Measurements from ENCODE around the gene WDR20. TPM values are rescaled to one million over a fixed set of nuclear protein-coding genes. Genes with fewer than 3 reads are reported as not detected.
A peak's percentile ranks its signal among the peaks of the same experiment; 100 is the strongest.

Gene WDR20
- total RNA-seq, 3 donors from 2014 or later: 19.5 to 42.0 (median 24.6) TPM

DNA sequence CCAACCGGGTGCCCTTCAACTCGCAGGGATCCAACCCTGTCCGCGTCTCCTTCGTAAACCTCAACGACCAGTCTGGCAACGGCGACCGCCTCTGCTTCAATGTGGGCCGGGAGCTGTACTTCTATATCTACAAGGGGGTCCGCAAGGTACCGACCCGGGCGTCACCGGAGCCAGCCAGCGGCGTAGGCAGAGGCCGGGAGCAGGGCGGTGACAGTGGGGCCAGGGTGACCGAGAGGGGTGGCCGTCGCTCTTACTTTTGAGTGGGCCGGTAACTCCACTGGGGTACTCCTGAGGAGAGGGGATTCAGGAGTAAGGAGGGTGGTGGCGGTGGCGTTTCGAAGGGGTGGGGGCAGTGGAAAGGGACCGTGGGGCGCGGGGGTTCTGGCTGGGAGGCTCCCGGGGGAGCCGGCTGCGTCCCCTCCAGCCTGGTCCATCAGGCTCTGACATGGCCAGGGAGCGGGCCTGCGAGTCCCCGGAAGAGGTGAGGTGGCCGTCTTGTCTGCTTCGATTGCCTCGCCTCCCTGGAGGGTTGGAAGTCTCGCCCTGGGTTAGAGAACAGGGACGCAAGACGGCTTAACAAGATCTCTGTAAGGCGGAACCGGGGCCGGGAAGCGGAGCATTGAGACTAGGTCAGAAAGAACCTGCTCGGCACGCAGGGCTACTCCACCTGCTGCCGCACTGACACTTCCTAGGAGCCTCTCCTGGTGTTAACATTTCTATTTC is 491 bp downstream of the WDR20 start:
- H3K27me3 ChIP-seq: no peaks in the 10 kb centered on the region
- intact Hi-C loops (cut with DNase I; ENCODE audit: low total_unique reads): loop anchor here (10.0 kb wide), 1 partner anchor 1175 kb away; no protein-coding TSS in a partner anchor
- peaks cover 2 to 5% of the 10 kb centered on the region in 2 donors for H3K4me1 ChIP-seq
- peak in 1 of 2 donors; percentile 24 for DNase-seq (ENCODE audit: low spot score in 2 of 2)
- H3K27ac ChIP-seq: peak overlapping the region; percentile 90
- peak overlapping the region; percentile 88 to 94 (median 90) for H3K4me3 ChIP-seq
- no peaks in the 10 kb centered on the region for H3K36me3 ChIP-seq
- no peak for TF ChIP-seq POLR2A (IDR thresholded peaks at IDR 0.05)
- H3K9me3 ChIP-seq: no peaks in the 10 kb centered on the region

GRCh38 chr14:102140750-102141145 is 1.1 kb downstream of the WDR20 start:
- peaks cover 2 to 5% of the 10 kb centered on the region in 2 donors for H3K4me1 ChIP-seq
- H3K27me3 ChIP-seq: no peaks in the 10 kb centered on the region
- intact Hi-C loops (cut with DNase I; ENCODE audit: low total_unique reads): loop anchor here (10.0 kb wide), 1 partner anchor 1176 kb away; no protein-coding TSS in a partner anchor
- H3K36me3 ChIP-seq: no peaks in the 10 kb centered on the region
- peak overlapping the region; percentile 88 to 94 (median 90) for H3K4me3 ChIP-seq
- H3K9me3 ChIP-seq: no peaks in the 10 kb centered on the region
- no peak for DNase-seq (ENCODE audit: low spot score in 2 of 2)
- TF ChIP-seq CTCF (IDR thresholded peaks at IDR 0.05) (no peak), POLR2A (IDR thresholded peaks at IDR 0.05) (no peak), POLR2AphosphoS5 (IDR thresholded peaks at IDR 0.05) (no peak)
- peak overlapping the region; percentile 90 for H3K27ac ChIP-seq

DNA sequence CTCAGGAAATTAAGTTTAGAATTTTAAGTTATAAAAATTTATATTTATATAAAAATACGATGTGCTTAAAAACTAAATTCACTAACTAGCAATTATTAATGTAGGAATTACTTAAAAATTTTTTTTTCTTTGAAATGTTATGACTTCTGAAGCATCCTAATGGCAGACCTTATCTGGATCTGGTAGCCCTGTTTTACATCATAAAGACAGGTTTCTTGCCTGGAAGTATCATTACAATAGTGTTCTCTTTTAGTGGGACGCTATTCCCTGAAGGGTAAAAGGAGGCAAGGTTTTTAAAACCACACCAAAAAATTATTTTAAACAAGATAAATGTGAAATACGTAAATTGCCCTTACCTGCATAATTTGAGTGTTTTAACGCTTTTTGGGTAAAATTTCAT is 2.1 kb downstream of the WDR20 start:
- DNase-seq (ENCODE audit: low spot score in 2 of 2): no peak
- intact Hi-C loops (cut with DNase I; ENCODE audit: low total_unique reads): loop anchor here (10.0 kb wide), 1 partner anchor 1177 kb away; no protein-coding TSS in a partner anchor

DNA sequence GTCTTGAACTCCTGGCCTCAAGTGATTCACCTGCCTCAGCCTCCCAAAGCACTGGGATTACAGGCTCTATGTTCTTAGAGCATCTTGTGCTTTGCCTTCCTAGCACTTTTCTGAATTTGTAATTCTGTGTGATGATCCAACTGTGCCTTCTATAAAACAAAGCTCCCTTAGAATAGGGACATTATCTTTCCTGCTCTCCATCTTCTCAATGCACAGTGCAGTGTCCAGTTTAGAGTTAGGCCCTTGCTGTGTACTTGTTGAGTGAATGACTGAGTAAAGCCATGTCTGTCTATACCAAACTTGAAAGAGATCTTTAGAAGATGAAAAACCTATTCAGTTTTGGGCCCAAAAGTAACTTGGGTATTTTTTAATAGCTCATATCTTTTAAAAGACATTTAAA is 5.2 kb downstream of the WDR20 start:
- intact Hi-C loops (cut with DNase I; ENCODE audit: low total_unique reads): loop anchor here (10.0 kb wide), 1 partner anchor 1180 kb away; no protein-coding TSS in a partner anchor
- H3K27me3 ChIP-seq: no peaks in the 10 kb centered on the region
- no peak overlapping the region for H3K4me3 ChIP-seq
- no peak overlapping the region for H3K27ac ChIP-seq
- DNase-seq (ENCODE audit: low spot score in 2 of 2): no peak
- TF ChIP-seq POLR2A (IDR thresholded peaks at IDR 0.05) (no peak), CTCF (IDR thresholded peaks at IDR 0.05) (no peak), POLR2AphosphoS5 (IDR thresholded peaks at IDR 0.05) (no peak)
- H3K4me1 ChIP-seq: peaks cover 2 to 5% of the 10 kb centered on the region in 2 donors
- no peaks in the 10 kb centered on the region for H3K36me3 ChIP-seq
- H3K9me3 ChIP-seq: no peaks in the 10 kb centered on the region

More for the DNA sequence above, 2.1 kb downstream of the WDR20 start:
- Histone ChIP-seq H3K9me3 (no peaks in the 10 kb centered on the region), H3K27me3 (no peaks in the 10 kb centered on the region), H3K27ac (no peak overlapping the region), H3K4me3 (no peak overlapping the region), H3K4me1 (peaks cover 2 to 5% of the 10 kb centered on the region in 2 donors), H3K36me3 (no peaks in the 10 kb centered on the region)
- TF ChIP-seq CTCF (IDR thresholded peaks at IDR 0.05) (no peak), POLR2A (IDR thresholded peaks at IDR 0.05) (no peak), POLR2AphosphoS5 (IDR thresholded peaks at IDR 0.05) (no peak)

DNA sequence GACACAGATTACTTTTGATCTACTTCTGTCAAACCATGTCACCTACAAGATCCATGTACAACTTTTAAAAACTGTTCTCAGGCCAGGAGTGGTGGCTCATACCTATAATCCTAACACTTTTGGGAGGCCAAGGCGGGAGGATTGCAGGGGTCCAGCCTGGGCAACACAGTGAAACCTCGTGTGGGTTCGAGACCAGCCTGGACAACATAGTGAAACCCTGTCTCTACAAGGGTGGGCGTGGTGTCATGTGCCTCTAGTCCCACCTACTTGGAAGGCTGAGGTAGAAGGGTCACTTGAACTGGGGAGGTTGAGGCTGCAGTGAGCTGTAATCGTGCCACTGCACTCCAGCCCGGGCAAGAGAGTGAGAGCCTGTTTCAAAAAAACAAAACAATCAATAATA is 5.7 kb downstream of the WDR20 start:
- Histone ChIP-seq H3K9me3 (no peaks in the 10 kb centered on the region), H3K36me3 (no peaks in the 10 kb centered on the region), H3K4me3 (no peak overlapping the region), H3K4me1 (peaks cover 2 to 5% of the 10 kb centered on the region in 2 donors), H3K27ac (no peak overlapping the region), H3K27me3 (no peaks in the 10 kb centered on the region)
- no peak for DNase-seq (ENCODE audit: low spot score in 2 of 2)
- no peak for TF ChIP-seq POLR2A (IDR thresholded peaks at IDR 0.05)
- no peak for TF ChIP-seq POLR2AphosphoS5 (IDR thresholded peaks at IDR 0.05)
- no peak for TF ChIP-seq CTCF (IDR thresholded peaks at IDR 0.05)
- intact Hi-C loops (cut with DNase I; ENCODE audit: low total_unique reads): loop anchor here (10.0 kb wide), 1 partner anchor 1181 kb away; no protein-coding TSS in a partner anchor

All from breast epithelium (tissue), 4 donors.